ENCODE data around the gene U2AF1L4. TPM values are rescaled to one million over a fixed set of nuclear protein-coding genes. Genes with fewer than 3 reads are reported as not detected.
A peak's percentile ranks its signal among the peaks of the same experiment; 100 is the strongest.

The U2AF1L4 gene
- total RNA-seq, 1 experiment from 2014 or later, result 14.3 TPM

DNA sequence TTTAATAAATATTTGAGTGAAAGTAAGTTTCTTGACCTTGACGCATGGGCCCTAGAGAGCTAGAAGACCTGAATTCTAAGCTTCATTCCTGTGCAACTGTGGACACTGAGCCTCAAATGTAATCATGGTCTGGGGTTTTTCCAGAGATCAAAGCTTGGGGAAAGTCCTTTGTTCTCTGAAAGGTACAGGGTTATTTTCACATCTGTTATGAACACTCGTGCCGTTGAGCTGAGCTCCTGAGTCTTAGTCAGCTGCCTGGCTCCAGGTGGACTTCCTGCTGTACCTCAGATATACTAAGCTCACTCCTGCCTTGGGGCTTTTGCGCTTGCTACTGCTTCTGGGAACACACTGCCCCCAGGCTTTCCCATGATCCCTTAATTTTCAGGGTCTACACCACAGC lies 48.4 kb downstream of the U2AF1L4 start:
- Histone ChIP-seq H3K27ac (no peak overlapping the region), H3K36me3 (ENCODE audit: low read depth) (no peaks in the 10 kb centered on the region), H3K4me1 (replicated peaks; ENCODE audit: insufficient read depth) (peaks cover 9% of the 10 kb centered on the region), H3K27me3 (ENCODE audit: insufficient read depth, low read depth) (no peaks in the 10 kb centered on the region), H2AFZ (no peak overlapping the region), H3K79me2 (ENCODE audit: low read depth) (no peaks in the 10 kb centered on the region), H3K4me3 (no peak overlapping the region), H3K9me3 (ENCODE audit: insufficient read depth, low read depth) (no peaks in the 10 kb centered on the region), H3K9me2 (ENCODE audit: insufficient read depth) (no peaks in the 10 kb centered on the region), H3K4me2 (no peak overlapping the region), H3F3A (ENCODE audit: insufficient read depth, low read depth) (no peaks in the 10 kb centered on the region), H4K20me1 (ENCODE audit: insufficient read depth) (no peaks in the 10 kb centered on the region)
- ChIA-PET POLR2A (ENCODE audit: unreplicated experiment) (no interaction called here), CTCF (no interaction called here)
- no TSS peak for BruUV-seq (replicated peaks)
- TF ChIP-seq, protein P1, sequence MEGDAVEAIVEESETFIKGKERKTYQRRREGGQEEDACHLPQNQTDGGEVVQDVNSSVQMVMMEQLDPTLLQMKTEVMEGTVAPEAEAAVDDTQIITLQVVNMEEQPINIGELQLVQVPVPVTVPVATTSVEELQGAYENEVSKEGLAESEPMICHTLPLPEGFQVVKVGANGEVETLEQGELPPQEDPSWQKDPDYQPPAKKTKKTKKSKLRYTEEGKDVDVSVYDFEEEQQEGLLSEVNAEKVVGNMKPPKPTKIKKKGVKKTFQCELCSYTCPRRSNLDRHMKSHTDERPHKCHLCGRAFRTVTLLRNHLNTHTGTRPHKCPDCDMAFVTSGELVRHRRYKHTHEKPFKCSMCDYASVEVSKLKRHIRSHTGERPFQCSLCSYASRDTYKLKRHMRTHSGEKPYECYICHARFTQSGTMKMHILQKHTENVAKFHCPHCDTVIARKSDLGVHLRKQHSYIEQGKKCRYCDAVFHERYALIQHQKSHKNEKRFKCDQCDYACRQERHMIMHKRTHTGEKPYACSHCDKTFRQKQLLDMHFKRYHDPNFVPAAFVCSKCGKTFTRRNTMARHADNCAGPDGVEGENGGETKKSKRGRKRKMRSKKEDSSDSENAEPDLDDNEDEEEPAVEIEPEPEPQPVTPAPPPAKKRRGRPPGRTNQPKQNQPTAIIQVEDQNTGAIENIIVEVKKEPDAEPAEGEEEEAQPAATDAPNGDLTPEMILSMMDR (conservative IDR thresholded peaks at IDR 0.05), result no peak
- no peak for TF ChIP-seq EZH2 (IDR thresholded peaks at IDR 0.05; ENCODE audit: low read depth)
- intact Hi-C loops (cut with micrococcal nuclease; ENCODE audit: unreplicated experiment), result no loop called here
- DNase-seq, result no peak

DNA sequence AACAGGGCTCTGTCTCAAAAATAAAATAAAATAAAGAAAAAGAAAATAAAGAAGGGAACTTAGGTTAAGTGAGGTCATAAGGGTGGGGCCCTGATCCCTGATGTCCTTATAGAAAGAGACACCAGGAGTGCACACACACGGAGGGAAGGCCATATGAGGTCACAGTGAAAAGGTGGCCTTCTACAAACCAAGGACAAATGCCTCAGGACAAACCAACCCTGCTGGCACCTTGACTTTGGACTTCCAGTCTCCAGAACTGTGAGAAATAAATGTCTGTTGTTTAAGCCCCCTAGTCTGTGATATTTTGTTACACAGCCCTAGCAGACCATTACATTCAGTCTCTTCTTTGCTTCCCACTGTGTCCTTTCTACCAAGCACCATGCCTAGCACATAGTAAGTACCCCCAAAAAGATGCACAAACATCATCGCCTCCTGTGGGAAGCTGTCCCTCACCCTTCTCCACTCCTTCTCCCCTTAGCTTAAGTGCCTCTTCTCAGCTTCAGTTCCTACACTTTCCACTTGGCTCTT lies 49.3 kb downstream of the U2AF1L4 start:
- H3K27ac ChIP-seq, result no peak overlapping the region
- no peaks in the 10 kb centered on the region for H3K9me3 ChIP-seq (ENCODE audit: insufficient read depth, low read depth)
- no peaks in the 10 kb centered on the region for H3K27me3 ChIP-seq (ENCODE audit: insufficient read depth, low read depth)
- no peak overlapping the region for H3K4me3 ChIP-seq
- ChIA-PET POLR2A (ENCODE audit: unreplicated experiment) (no interaction called here), CTCF (interaction anchor here (0.6 kb wide), 1 partner anchor 52 kb away, joined by 11 read pairs; no protein-coding TSS in a partner anchor)
- intact Hi-C loops (cut with micrococcal nuclease; ENCODE audit: unreplicated experiment), result no loop called here
- H3F3A ChIP-seq (ENCODE audit: insufficient read depth, low read depth), result no peaks in the 10 kb centered on the region
- H3K4me1 ChIP-seq (replicated peaks; ENCODE audit: insufficient read depth), result peaks cover 13% of the 10 kb centered on the region
- no peak overlapping the region for H3K4me2 ChIP-seq
- BruUV-seq (replicated peaks), result no TSS peak
- no peak for TF ChIP-seq EZH2 (IDR thresholded peaks at IDR 0.05; ENCODE audit: low read depth)
- TF ChIP-seq, protein P1 (conservative IDR thresholded peaks at IDR 0.05), result no peak
- H2AFZ ChIP-seq, result no peak overlapping the region
- H3K36me3 ChIP-seq (ENCODE audit: low read depth), result no peaks in the 10 kb centered on the region
- no peak for DNase-seq
- H3K79me2 ChIP-seq (ENCODE audit: low read depth), result no peaks in the 10 kb centered on the region
- H4K20me1 ChIP-seq (ENCODE audit: insufficient read depth), result no peaks in the 10 kb centered on the region
- no peaks in the 10 kb centered on the region for H3K9me2 ChIP-seq (ENCODE audit: insufficient read depth)

DNA sequence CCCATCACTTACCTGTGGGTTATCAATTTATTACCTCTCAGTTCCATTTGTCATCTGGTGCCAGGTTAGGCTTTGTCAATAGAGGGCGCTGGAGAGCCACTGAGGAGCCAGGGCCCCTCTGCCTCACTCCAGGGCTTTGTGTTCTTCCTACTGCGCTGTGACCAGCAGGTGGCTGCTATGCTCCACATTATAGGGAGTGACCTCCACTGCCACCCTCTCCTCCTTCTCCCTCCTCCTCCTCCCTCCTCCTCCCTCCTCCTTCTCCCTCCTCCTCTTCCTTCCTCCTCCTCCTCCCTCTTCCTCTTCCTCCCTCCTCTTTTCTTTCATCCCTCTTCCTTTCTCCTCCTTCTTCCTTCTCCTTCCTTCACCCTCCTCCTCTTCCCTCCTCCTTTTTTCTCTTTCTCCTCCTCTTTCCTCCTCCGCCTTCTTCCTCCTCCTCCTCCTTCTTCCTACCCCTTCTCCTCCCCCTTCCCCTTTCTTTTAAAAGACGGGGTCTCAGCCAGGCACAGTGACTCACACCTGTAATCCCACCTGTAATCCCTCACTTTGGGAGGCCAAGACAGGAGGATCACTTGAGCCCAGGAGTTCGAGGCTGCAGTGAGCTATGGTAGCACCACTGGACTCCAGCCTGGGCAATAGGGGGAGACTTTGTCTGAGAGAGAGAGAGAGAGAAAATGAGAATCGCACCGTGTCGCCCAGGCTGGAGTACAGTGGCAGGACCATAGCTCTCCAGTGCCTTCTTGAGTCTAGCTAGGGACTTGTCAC lies 51.2 kb downstream of the U2AF1L4 start:
- no peak overlapping the region for H2AFZ ChIP-seq
- H3K9me2 ChIP-seq (ENCODE audit: insufficient read depth), result no peaks in the 10 kb centered on the region
- no peaks in the 10 kb centered on the region for H3K36me3 ChIP-seq (ENCODE audit: low read depth)
- no peaks in the 10 kb centered on the region for H4K20me1 ChIP-seq (ENCODE audit: insufficient read depth)
- H3F3A ChIP-seq (ENCODE audit: insufficient read depth, low read depth), result no peaks in the 10 kb centered on the region
- TF ChIP-seq, protein P1 (conservative IDR thresholded peaks at IDR 0.05), result peak; percentile 91
- TF ChIP-seq EZH2 (IDR thresholded peaks at IDR 0.05; ENCODE audit: low read depth), result no peak
- peak; percentile 69 to 84 for DNase-seq
- H3K79me2 ChIP-seq (ENCODE audit: low read depth), result no peaks in the 10 kb centered on the region
- H3K4me1 ChIP-seq (replicated peaks; ENCODE audit: insufficient read depth), result peaks cover 13% of the 10 kb centered on the region
- no peaks in the 10 kb centered on the region for H3K27me3 ChIP-seq (ENCODE audit: insufficient read depth, low read depth)
- ChIA-PET CTCF (interaction anchor here (0.6 to 1.1 kb wide), 3 partner anchors 22 to 265 kb away, joined by 3 read pairs; no protein-coding TSS in a partner anchor), POLR2A (ENCODE audit: unreplicated experiment) (no interaction called here)
- no peak overlapping the region for H3K4me2 ChIP-seq
- no peak overlapping the region for H3K4me3 ChIP-seq
- no peaks in the 10 kb centered on the region for H3K9me3 ChIP-seq (ENCODE audit: insufficient read depth, low read depth)
- intact Hi-C loops (cut with micrococcal nuclease; ENCODE audit: unreplicated experiment), result loop anchor here (1.0 to 5.0 kb wide), 5 partner anchors 23 to 237 kb away; partner anchors contain the start of genes COX6B1 and DMKN
- no TSS peak for BruUV-seq (replicated peaks)
- H3K27ac ChIP-seq, result no peak overlapping the region
